WTC11 (cell line): Measurements from ENCODE around the gene FREM1.

Experiments
- ATF1 ChIP-seq: sonication (generic); formaldehyde crosslinking; IDR thresholded peaks from 2 replicates; pipeline ENCODE4 v1.8.1; 2023; ENCODE audit warnings: mild to moderate bottlenecking, moderate library complexity, missing genetic modification reagents
- CBFB ChIP-seq: sonication (generic); formaldehyde crosslinking; IDR thresholded peaks from 2 replicates; pipeline ENCODE4 v1.8.1; 2022; ENCODE audit warnings: mild to moderate bottlenecking, low read depth, missing genetic modification reagents
- CTCF ChIP-seq: fragments of 200-600 bp; IDR thresholded peaks from 2 replicates; pipeline ENCODE4 v1.8.0; 2022; ENCODE audit warnings: antibody characterized with exemption
- GTF2I ChIP-seq: fragments of 250-450 bp; sonication (Bioruptor Pico); conservative IDR thresholded peaks from 2 replicates; pipeline ENCODE4 v1.4.0; 2021; ENCODE audit warnings: mild to moderate bottlenecking
- IRF2 ChIP-seq: sonication (generic); formaldehyde crosslinking; IDR thresholded peaks from 2 replicates; pipeline ENCODE4 v1.8.0; 2022; ENCODE audit warnings: low read depth, missing genetic modification reagents, borderline replicate concordance
- NFE2L1 ChIP-seq: sonication (generic); formaldehyde crosslinking; IDR thresholded peaks from 2 replicates; pipeline ENCODE4 v1.8.1; 2023; ENCODE audit warnings: missing genetic modification reagents
- PRDM15 ChIP-seq: sonication (generic); formaldehyde crosslinking; IDR thresholded peaks from 2 replicates; pipeline ENCODE4 v1.8.0; 2022; ENCODE audit warnings: missing genetic modification reagents
- TEAD1 ChIP-seq: sonication (generic); formaldehyde crosslinking; IDR thresholded peaks from 2 replicates; pipeline ENCODE4 v1.8.0; 2022; ENCODE audit warnings: mild to moderate bottlenecking, missing genetic modification reagents
- ZNF263 ChIP-seq: sonication (generic); formaldehyde crosslinking; IDR thresholded peaks from 2 replicates; pipeline ENCODE4 v1.8.1; 2022; ENCODE audit warnings: low read depth, mild to moderate bottlenecking, moderate library complexity, missing genetic modification reagents

- no peak for TF ChIP-seq PRDM15 (CRISPR knock-in tag)
- TF ChIP-seq NFE2L1 (CRISPR knock-in tag), result no peak
- TF ChIP-seq TEAD1 (CRISPR knock-in tag), result no peak
- no peak for TF ChIP-seq GTF2I
- TF ChIP-seq CBFB (CRISPR knock-in tag), result no peak
- TF ChIP-seq IRF2 (CRISPR knock-in tag), result no peak
- no peak for TF ChIP-seq ATF1 (CRISPR knock-in tag)
- no peak for TF ChIP-seq CTCF
- TF ChIP-seq ZNF263 (CRISPR knock-in tag), result no peak
Observed at GRCh38 chr9:14869671-14870070, 40.6 kb downstream of the FREM1 start.
